ENCODE data around the gene TSPAN6.

GRCh38 chrX:100596601-100597000 is 40.0 kb downstream of the TSPAN6 start:
- TF ChIP-seq CTCF (conservative IDR thresholded peaks at IDR 0.05; ENCODE audit: low read depth, low read length) (no peak), EZH2phosphoT487 (IDR thresholded peaks at IDR 0.05; ENCODE audit: borderline replicate concordance, low read length) (no peak), EZH2 (IDR thresholded peaks at IDR 0.05; ENCODE audit: low read length, unreplicated experiment) (no peak)

All from PC-3 (cell line).